Activated naive CD8-positive, alpha-beta T cell treated with anti-CD3 and anti-CD28 coated beads, Interleukin-2, amount 10 ng/mL, durations not matched to agents 7 days and 5 days (primary cell): Measurements from ENCODE around the gene PRSS27. TPM values are rescaled to one million over a fixed set of nuclear protein-coding genes. Genes with fewer than 3 reads are reported as not detected.

Source experiments
- ATAC-seq: fragments of 150-1000 bp; cut with Tn5 transposase; one replicate; pipeline ENCODE4 v1.10.0; 2021; ENCODE audit warnings: low read depth, moderate library complexity
- POLR2A ChIA-PET: fragments of 350-600 bp; sonication (Branson Sonifier 250); formaldehyde crosslinking; loops from one replicate; lab custom pipeline; 2021; ENCODE audit warnings: antibody characterized with exemption; lab: Charles Lee
- DNase-seq: peaks from one replicate; pipeline ENCODE4 v3.0.0; 2021
- H3K27ac Mint-ChIP-seq: one replicate; pipeline ENCODE4 v1.8.0; 2022; ENCODE audit warnings: mild to moderate bottlenecking, mixed read lengths
- H3K27me3 Mint-ChIP-seq: one replicate; pipeline ENCODE4 v1.8.0; 2022; ENCODE audit warnings: mild to moderate bottlenecking, moderate library complexity, mixed read lengths
- H3K36me3 Mint-ChIP-seq: one replicate; pipeline ENCODE4 v1.8.0; 2021; ENCODE audit warnings: mild to moderate bottlenecking, mixed read lengths
- H3K4me1 Mint-ChIP-seq: one replicate; pipeline ENCODE4 v1.8.0; 2021; ENCODE audit warnings: mixed read lengths
- H3K4me3 Mint-ChIP-seq: one replicate; pipeline ENCODE4 v1.8.0; 2022; ENCODE audit warnings: mild to moderate bottlenecking, moderate library complexity, mixed read lengths
- H3K9me3 Mint-ChIP-seq: one replicate; pipeline ENCODE4 v1.8.0; 2021; ENCODE audit warnings: mixed read lengths
- total RNA-seq, 2 experiments: library from RNA; stranded (reverse); gene quantifications; one replicate each; pipeline ENCODE4 v1.2.3, GENCODE V29; 2021

PRSS27 gene
- total RNA-seq, 2 experiments from 2014 or later = 1.9 to 2.2 TPM

GRCh38 chr16:2745116-2745890 lies 25.3 kb upstream of the PRSS27 start:
- POLR2A ChIA-PET = interaction anchor here (0.6 to 1.2 kb wide), 4 partner anchors 8 to 579 kb away, joined by 3 to 4 read pairs (median 3); partner anchors contain the start of gene KCTD5
- H3K9me3 Mint-ChIP-seq = no peaks in the 10 kb centered on the region
- DNase-seq = no peak
- peaks cover 3% of the 10 kb centered on the region for H3K27me3 Mint-ChIP-seq
- no peak for ATAC-seq
- no peak overlapping the region for H3K4me3 Mint-ChIP-seq
- H3K4me1 Mint-ChIP-seq = peaks cover 16% of the 10 kb centered on the region
- H3K27ac Mint-ChIP-seq = no peak overlapping the region
- peaks cover 2% of the 10 kb centered on the region for H3K36me3 Mint-ChIP-seq

GRCh38 chr16:2744711-2745110 lies 24.7 kb upstream of the PRSS27 start:
- POLR2A ChIA-PET = interaction anchor here (0.7 kb wide), 1 partner anchor 8 kb away, joined by 3 read pairs; no protein-coding TSS in a partner anchor
- H3K4me1 Mint-ChIP-seq = peaks cover 14% of the 10 kb centered on the region
- ATAC-seq = no peak

GRCh38 chr16:2743007-2743810 lies 23.2 kb upstream of the PRSS27 start:
- POLR2A ChIA-PET = no interaction called here
- no peak overlapping the region for H3K4me3 Mint-ChIP-seq
- peaks cover 3% of the 10 kb centered on the region for H3K27me3 Mint-ChIP-seq
- DNase-seq (no peak), ATAC-seq (no peak)
- no peaks in the 10 kb centered on the region for H3K36me3 Mint-ChIP-seq
- peaks cover 8% of the 10 kb centered on the region for H3K4me1 Mint-ChIP-seq
- no peak overlapping the region for H3K27ac Mint-ChIP-seq
- H3K9me3 Mint-ChIP-seq = no peaks in the 10 kb centered on the region

More at GRCh38 chr16:2744711-2745110, 24.7 kb upstream of the PRSS27 start:
- no peak overlapping the region for H3K27ac Mint-ChIP-seq
- DNase-seq = no peak
- no peak overlapping the region for H3K4me3 Mint-ChIP-seq
- no peaks in the 10 kb centered on the region for H3K9me3 Mint-ChIP-seq
- H3K36me3 Mint-ChIP-seq = peaks cover 2% of the 10 kb centered on the region
- peaks cover 3% of the 10 kb centered on the region for H3K27me3 Mint-ChIP-seq

- DNase-seq (no peak), ATAC-seq (no peak)
- Mint-ChIP-seq H3K9me3 (no peaks in the 10 kb centered on the region), H3K4me1 (peaks cover 8% of the 10 kb centered on the region), H3K4me3 (no peak overlapping the region), H3K36me3 (no peaks in the 10 kb centered on the region), H3K27ac (no peak overlapping the region), H3K27me3 (peaks cover 3% of the 10 kb centered on the region)
- POLR2A ChIA-PET = no interaction called here
These were observed 22.4 kb upstream of the PRSS27 start for GRCh38 chr16:2742323-2743006.

- no peak for DNase-seq
- no peak overlapping the region for H3K4me3 Mint-ChIP-seq
- H3K36me3 Mint-ChIP-seq = no peaks in the 10 kb centered on the region
- POLR2A ChIA-PET = interaction anchor here (1.3 to 2.3 kb wide), 2 partner anchors 12 to 59 kb away, joined by 3 to 12 read pairs; partner anchors contain the start of genes KCTD5 and SRRM2
- H3K9me3 Mint-ChIP-seq = no peaks in the 10 kb centered on the region
- ATAC-seq = no peak
- peaks cover 3% of the 10 kb centered on the region for H3K27me3 Mint-ChIP-seq
- H3K27ac Mint-ChIP-seq = no peak overlapping the region
- H3K4me1 Mint-ChIP-seq = peaks cover 8% of the 10 kb centered on the region
These were observed 21.1 kb upstream of the PRSS27 start for GRCh38 chr16:2741168-2741567.

- Mint-ChIP-seq H3K4me3 (no peak overlapping the region), H3K27me3 (peaks cover 3% of the 10 kb centered on the region), H3K9me3 (no peaks in the 10 kb centered on the region), H3K4me1 (peaks cover 8% of the 10 kb centered on the region), H3K36me3 (no peaks in the 10 kb centered on the region), H3K27ac (peak overlapping the region; percentile 88)
- no peak for DNase-seq
- ATAC-seq = no peak
- POLR2A ChIA-PET = interaction anchor here (0.5 to 2.3 kb wide), 3 partner anchors 12 to 27 kb away, joined by 3 to 12 read pairs (median 3); partner anchors contain the start of gene SRRM2
These were observed 20.5 kb upstream of the PRSS27 start for GRCh38 chr16:2740476-2740875.

GRCh38 chr16:2739625-2740430 lies 19.8 kb upstream of the PRSS27 start:
- ATAC-seq (peak; percentile 97), DNase-seq (peak; percentile 63)
- Mint-ChIP-seq H3K9me3 (no peaks in the 10 kb centered on the region), H3K27me3 (peaks cover 3% of the 10 kb centered on the region), H3K4me1 (peaks cover 10% of the 10 kb centered on the region), H3K36me3 (no peaks in the 10 kb centered on the region), H3K4me3 (peak overlapping the region; percentile 35), H3K27ac (peak overlapping the region; percentile 88)
- POLR2A ChIA-PET = interaction anchor here (0.5 to 2.3 kb wide), 4 partner anchors 13 to 57 kb away, joined by 3 to 12 read pairs (median 3); partner anchors contain the start of genes KCTD5 and SRRM2

- POLR2A ChIA-PET = interaction anchor here (2.3 kb wide), 1 partner anchor 14 kb away, joined by 12 read pairs; the partner anchor contains the start of gene SRRM2
- no peaks in the 10 kb centered on the region for H3K36me3 Mint-ChIP-seq
- ATAC-seq = no peak
These were observed 18.6 kb upstream of the PRSS27 start for GRCh38 chr16:2738615-2739014.

GRCh38 chr16:2737895-2738418 lies 17.9 kb upstream of the PRSS27 start:
- Mint-ChIP-seq H3K4me3 (no peak overlapping the region), H3K27ac (no peak overlapping the region), H3K27me3 (peaks cover 2% of the 10 kb centered on the region), H3K9me3 (no peaks in the 10 kb centered on the region), H3K4me1 (peaks cover 10% of the 10 kb centered on the region), H3K36me3 (no peaks in the 10 kb centered on the region)
- POLR2A ChIA-PET = no interaction called here
- no peak for DNase-seq
- ATAC-seq = no peak

More at GRCh38 chr16:2738615-2739014, 18.6 kb upstream of the PRSS27 start:
- H3K4me1 Mint-ChIP-seq = peaks cover 10% of the 10 kb centered on the region
- peak overlapping the region; percentile 48 for H3K27ac Mint-ChIP-seq
- H3K9me3 Mint-ChIP-seq = no peaks in the 10 kb centered on the region
- no peak overlapping the region for H3K4me3 Mint-ChIP-seq
- DNase-seq = no peak
- peaks cover 2% of the 10 kb centered on the region for H3K27me3 Mint-ChIP-seq

GRCh38 chr16:2737238-2737605 lies 17.2 kb upstream of the PRSS27 start:
- no peak for DNase-seq
- Mint-ChIP-seq H3K9me3 (no peaks in the 10 kb centered on the region), H3K27ac (no peak overlapping the region), H3K4me3 (no peak overlapping the region), H3K27me3 (peaks cover 2% of the 10 kb centered on the region), H3K36me3 (no peaks in the 10 kb centered on the region), H3K4me1 (peaks cover 10% of the 10 kb centered on the region)
- POLR2A ChIA-PET = interaction anchor here (1.0 kb wide), 1 partner anchor 9 kb away, joined by 3 read pairs; no protein-coding TSS in a partner anchor
- no peak for ATAC-seq

GRCh38 chr16:2736476-2737237 lies 16.6 kb upstream of the PRSS27 start:
- peaks cover 10% of the 10 kb centered on the region for H3K4me1 Mint-ChIP-seq
- POLR2A ChIA-PET = interaction anchor here (1.0 kb wide), 1 partner anchor 9 kb away, joined by 3 read pairs; no protein-coding TSS in a partner anchor
- ATAC-seq (no peak), DNase-seq (no peak)
- H3K9me3 Mint-ChIP-seq = no peaks in the 10 kb centered on the region
- no peak overlapping the region for H3K27ac Mint-ChIP-seq
- H3K27me3 Mint-ChIP-seq = peaks cover 6% of the 10 kb centered on the region
- no peaks in the 10 kb centered on the region for H3K36me3 Mint-ChIP-seq
- no peak overlapping the region for H3K4me3 Mint-ChIP-seq
